ENCODE measurements around the gene FBLN2. TPM values are rescaled to one million over a fixed set of nuclear protein-coding genes. Genes with fewer than 3 reads are reported as not detected.

Gene FBLN2
- total and polyA plus RNA-seq, 2 of the 13 experiments (the other 11 are each of a cell fraction or from before 2014, with no cell fraction given): not detected

DNA sequence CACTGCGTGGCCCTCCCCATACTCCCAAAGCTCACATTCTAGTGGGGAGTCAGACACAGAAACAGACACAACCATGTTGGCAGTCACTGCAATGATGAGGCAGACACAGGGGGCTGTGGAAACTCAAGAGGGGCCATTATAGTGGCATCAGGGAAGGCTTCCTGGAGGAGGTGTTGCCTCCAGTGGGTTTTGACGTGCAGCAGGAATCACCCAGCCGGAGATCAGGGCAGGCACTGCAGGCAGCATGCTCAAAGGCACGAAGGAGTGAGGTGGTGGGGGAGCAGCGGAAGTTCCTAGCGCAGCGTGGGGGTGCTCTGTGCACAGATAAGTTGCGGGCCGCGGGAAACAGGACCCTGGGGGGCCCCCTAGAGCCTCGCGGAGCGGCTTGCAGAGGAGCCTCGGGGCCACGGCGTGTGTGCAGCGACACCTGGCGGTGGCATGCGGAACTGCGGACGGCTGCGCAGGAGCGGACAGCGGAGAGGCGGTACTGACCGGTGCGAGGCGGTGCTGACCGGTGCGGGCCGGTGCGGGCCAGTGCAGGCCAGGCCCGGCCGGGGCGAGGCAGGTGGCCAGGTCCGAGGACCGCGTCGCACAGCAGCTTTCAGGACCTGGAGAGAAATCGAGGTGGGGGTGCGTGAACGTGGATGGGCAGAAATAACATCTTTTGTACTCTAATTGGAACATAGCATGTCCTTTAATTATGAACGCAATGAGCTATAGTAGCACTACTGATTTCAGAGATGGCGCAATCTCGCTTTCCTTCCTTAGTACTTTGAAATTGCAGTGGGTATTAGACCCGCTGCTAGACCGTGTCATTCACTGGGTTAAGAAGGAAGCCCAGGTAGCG is 101.5 kb downstream of the FBLN2 start (continued):
- 0 out of 2 replicates have a peak, but pooled peaks have one; percentile 46 for TF ChIP-seq DR1 (CRISPR knock-in tag; IDR thresholded peaks at IDR 0.05)
- TF ChIP-seq MEF2D (CRISPR knock-in tag; IDR thresholded peaks at IDR 0.05): no peak
- TF ChIP-seq, protein P1, sequence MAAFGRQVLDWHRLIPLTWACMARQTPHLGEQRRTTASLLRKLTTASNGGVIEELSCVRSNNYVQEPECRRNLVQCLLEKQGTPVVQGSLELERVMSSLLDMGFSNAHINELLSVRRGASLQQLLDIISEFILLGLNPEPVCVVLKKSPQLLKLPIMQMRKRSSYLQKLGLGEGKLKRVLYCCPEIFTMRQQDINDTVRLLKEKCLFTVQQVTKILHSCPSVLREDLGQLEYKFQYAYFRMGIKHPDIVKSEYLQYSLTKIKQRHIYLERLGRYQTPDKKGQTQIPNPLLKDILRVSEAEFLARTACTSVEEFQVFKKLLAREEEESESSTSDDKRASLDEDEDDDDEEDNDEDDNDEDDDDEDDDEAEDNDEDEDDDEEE (CRISPR knock-in tag; IDR thresholded peaks at IDR 0.05): no peak
- TF ChIP-seq FOXO1 (CRISPR knock-in tag; IDR thresholded peaks at IDR 0.05): 0 out of 2 replicates have a peak, but pooled peaks have one; percentile 44
- TF ChIP-seq, protein P2, sequence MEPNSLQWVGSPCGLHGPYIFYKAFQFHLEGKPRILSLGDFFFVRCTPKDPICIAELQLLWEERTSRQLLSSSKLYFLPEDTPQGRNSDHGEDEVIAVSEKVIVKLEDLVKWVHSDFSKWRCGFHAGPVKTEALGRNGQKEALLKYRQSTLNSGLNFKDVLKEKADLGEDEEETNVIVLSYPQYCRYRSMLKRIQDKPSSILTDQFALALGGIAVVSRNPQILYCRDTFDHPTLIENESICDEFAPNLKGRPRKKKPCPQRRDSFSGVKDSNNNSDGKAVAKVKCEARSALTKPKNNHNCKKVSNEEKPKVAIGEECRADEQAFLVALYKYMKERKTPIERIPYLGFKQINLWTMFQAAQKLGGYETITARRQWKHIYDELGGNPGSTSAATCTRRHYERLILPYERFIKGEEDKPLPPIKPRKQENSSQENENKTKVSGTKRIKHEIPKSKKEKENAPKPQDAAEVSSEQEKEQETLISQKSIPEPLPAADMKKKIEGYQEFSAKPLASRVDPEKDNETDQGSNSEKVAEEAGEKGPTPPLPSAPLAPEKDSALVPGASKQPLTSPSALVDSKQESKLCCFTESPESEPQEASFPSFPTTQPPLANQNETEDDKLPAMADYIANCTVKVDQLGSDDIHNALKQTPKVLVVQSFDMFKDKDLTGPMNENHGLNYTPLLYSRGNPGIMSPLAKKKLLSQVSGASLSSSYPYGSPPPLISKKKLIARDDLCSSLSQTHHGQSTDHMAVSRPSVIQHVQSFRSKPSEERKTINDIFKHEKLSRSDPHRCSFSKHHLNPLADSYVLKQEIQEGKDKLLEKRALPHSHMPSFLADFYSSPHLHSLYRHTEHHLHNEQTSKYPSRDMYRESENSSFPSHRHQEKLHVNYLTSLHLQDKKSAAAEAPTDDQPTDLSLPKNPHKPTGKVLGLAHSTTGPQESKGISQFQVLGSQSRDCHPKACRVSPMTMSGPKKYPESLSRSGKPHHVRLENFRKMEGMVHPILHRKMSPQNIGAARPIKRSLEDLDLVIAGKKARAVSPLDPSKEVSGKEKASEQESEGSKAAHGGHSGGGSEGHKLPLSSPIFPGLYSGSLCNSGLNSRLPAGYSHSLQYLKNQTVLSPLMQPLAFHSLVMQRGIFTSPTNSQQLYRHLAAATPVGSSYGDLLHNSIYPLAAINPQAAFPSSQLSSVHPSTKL (CRISPR knock-in tag; IDR thresholded peaks at IDR 0.05): no peak; the same call in 1 of the 2 replicates
- TF ChIP-seq RBFOX2 (IDR thresholded peaks at IDR 0.05; ENCODE audit: low read depth, low read length): no peak
- TF ChIP-seq, protein P3, sequence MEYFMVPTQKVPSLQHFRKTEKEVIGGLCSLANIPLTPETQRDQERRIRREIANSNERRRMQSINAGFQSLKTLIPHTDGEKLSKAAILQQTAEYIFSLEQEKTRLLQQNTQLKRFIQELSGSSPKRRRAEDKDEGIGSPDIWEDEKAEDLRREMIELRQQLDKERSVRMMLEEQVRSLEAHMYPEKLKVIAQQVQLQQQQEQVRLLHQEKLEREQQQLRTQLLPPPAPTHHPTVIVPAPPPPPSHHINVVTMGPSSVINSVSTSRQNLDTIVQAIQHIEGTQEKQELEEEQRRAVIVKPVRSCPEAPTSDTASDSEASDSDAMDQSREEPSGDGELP (IDR thresholded peaks at IDR 0.05; ENCODE audit: borderline replicate concordance, low read depth): no peak
- no peak for TF ChIP-seq SMAD1 (CRISPR knock-in tag; IDR thresholded peaks at IDR 0.05; ENCODE audit: borderline replicate concordance, low read depth)
- TF ChIP-seq RNF2 (conservative IDR thresholded peaks at IDR 0.05; ENCODE audit: low read depth): no peak; the same call in 1 of the 2 replicates
- no peak for TF ChIP-seq NKX3-1 (CRISPR knock-in tag; IDR thresholded peaks at IDR 0.05)
- TF ChIP-seq XBP1 (CRISPR knock-in tag; IDR thresholded peaks at IDR 0.05): no peak
- TF ChIP-seq ZNF468 (CRISPR knock-in tag; IDR thresholded peaks at IDR 0.05): no peak
- TF ChIP-seq, protein P4, sequence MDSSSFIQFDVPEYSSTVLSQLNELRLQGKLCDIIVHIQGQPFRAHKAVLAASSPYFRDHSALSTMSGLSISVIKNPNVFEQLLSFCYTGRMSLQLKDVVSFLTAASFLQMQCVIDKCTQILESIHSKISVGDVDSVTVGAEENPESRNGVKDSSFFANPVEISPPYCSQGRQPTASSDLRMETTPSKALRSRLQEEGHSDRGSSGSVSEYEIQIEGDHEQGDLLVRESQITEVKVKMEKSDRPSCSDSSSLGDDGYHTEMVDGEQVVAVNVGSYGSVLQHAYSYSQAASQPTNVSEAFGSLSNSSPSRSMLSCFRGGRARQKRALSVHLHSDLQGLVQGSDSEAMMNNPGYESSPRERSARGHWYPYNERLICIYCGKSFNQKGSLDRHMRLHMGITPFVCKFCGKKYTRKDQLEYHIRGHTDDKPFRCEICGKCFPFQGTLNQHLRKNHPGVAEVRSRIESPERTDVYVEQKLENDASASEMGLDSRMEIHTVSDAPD (CRISPR knock-in tag; IDR thresholded peaks at IDR 0.05): no peak
- no peak for TF ChIP-seq MBNL3 (CRISPR knock-in tag; conservative IDR thresholded peaks at IDR 0.05)
- TF ChIP-seq ZNF607 (CRISPR knock-in tag; IDR thresholded peaks at IDR 0.05; ENCODE audit: borderline replicate concordance): 0 out of 2 replicates have a peak, but pooled peaks have one; percentile 32
- peak; percentile 14; the same call in 1 of the 2 replicates for TF ChIP-seq MED1 (CRISPR knock-in tag; IDR thresholded peaks at IDR 0.05)
- TF ChIP-seq PCBP1 (IDR thresholded peaks at IDR 0.05; ENCODE audit: borderline replicate concordance, low read depth, low read length): no peak
- TF ChIP-seq CSRNP1 (CRISPR knock-in tag; IDR thresholded peaks at IDR 0.05): no peak
- TF ChIP-seq ZNF75D (CRISPR knock-in tag; IDR thresholded peaks at IDR 0.05; ENCODE audit: borderline replicate concordance): no peak
- no peak for TF ChIP-seq ZSCAN20 (CRISPR knock-in tag; IDR thresholded peaks at IDR 0.05; ENCODE audit: borderline replicate concordance)
- TF ChIP-seq ZFP36L1 (CRISPR knock-in tag; IDR thresholded peaks at IDR 0.05): no peak

All from HepG2 (cell line).